H1 (cell line): ENCODE data around the gene AMOTL2. TPM values are rescaled to one million over a fixed set of nuclear protein-coding genes. Genes with fewer than 3 reads are reported as not detected.
A peak's percentile ranks its signal among the peaks of the same experiment; 100 is the strongest.

Experiments
- CTCF ChIA-PET: fragments of 300-600 bp; sonication (Branson Sonifier 250); formaldehyde crosslinking; loops from one replicate; lab custom pipeline; 2021; ENCODE audit not compliant: partially characterized antibody; lab: Charles Lee
- POLR2A ChIA-PET: fragments of 300-600 bp; sonication (Branson Sonifier 250); formaldehyde crosslinking; loops from one replicate; lab custom pipeline; 2021; ENCODE audit warnings: inconsistent platforms; ENCODE audit not compliant: partially characterized antibody; lab: Charles Lee
- DNase-seq, 2 experiments: peaks; one replicate each; pipeline versions ENCODE4 v3.0.0 to v3.0.0-alpha.2; 2010 to 2022; ENCODE audit warnings: low spot score in 2 of 2, low read depth in 1 of 2, mixed read lengths in 1 of 2
- FAIRE-seq: peaks from 2 replicates; lab custom pipeline; 2011; peaks lifted over from hg19 to GRCh38; lab: Jason Lieb, UNC
- H2AFZ ChIP-seq: 2 replicates; pipeline ENCODE4 v1.8.1; 2012; ENCODE audit warnings: low read length, inconsistent platforms
- H2AK5ac ChIP-seq: 2 replicates; pipeline ENCODE4 v1.6.1; 2013; ENCODE audit warnings: low read depth, low read length
- H2BK120ac ChIP-seq: replicated peaks from 2 replicates; pipeline ENCODE3; 2013; ENCODE audit warnings: low read depth, low read length, inconsistent platforms
- H2BK12ac ChIP-seq: 2 replicates; pipeline ENCODE4 v1.6.1; 2013; ENCODE audit warnings: low read depth, low read length
- H2BK15ac ChIP-seq: 2 replicates; pipeline ENCODE4 v1.6.1; 2013; ENCODE audit warnings: low read length
- H2BK20ac ChIP-seq: 2 replicates; pipeline ENCODE4 v1.6.1; 2013; ENCODE audit warnings: low read length
- H2BK5ac ChIP-seq: 2 replicates; pipeline ENCODE4 v1.6.1; 2013; ENCODE audit warnings: low read depth, low read length
- H3K14ac ChIP-seq: 2 replicates; pipeline ENCODE4 v1.6.1; 2013; ENCODE audit warnings: inconsistent platforms; ENCODE audit not compliant: insufficient read length
- H3K18ac ChIP-seq: 2 replicates; pipeline ENCODE4 v1.6.1; 2013; ENCODE audit warnings: low read length; ENCODE audit errors: extremely low read depth
- H3K23ac ChIP-seq: 2 replicates; pipeline ENCODE4 v1.6.1; 2013; ENCODE audit warnings: inconsistent platforms; ENCODE audit not compliant: insufficient read length
- H3K23me2 ChIP-seq: 2 replicates; pipeline ENCODE4 v1.6.1; 2013; ENCODE audit warnings: low read depth, low read length
- H3K27ac ChIP-seq: 2 replicates; pipeline ENCODE4 v1.6.1; 2011; ENCODE audit warnings: low read depth, low read length, inconsistent platforms
- H3K27me3 ChIP-seq, 4 experiments: replicated peaks in 1 of 4; 1 replicate in 1 of 4; 2 replicates in 3 of 4; pipeline versions ENCODE4 v1.6.1 to v1.8.1; 2011 to 2013; ENCODE audit warnings: low read length in 3 of 4, mild to moderate bottlenecking in 3 of 4, inconsistent platforms in 2 of 4, mixed read lengths in 2 of 4, moderate library complexity in 1 of 4; ENCODE audit not compliant: control insufficient read depth in 3 of 4, insufficient read depth in 3 of 4; ENCODE audit errors: extremely low read depth in 1 of 4
- H3K36me3 ChIP-seq, 4 experiments: 2 replicates each; pipeline versions ENCODE4 v1.6.1 to v1.8.1; 2011 to 2013; ENCODE audit warnings: mild to moderate bottlenecking in 4 of 4, low read length in 3 of 4, moderate library complexity in 2 of 4, control low read depth in 1 of 4, inconsistent platforms in 1 of 4; ENCODE audit not compliant: insufficient read depth in 4 of 4, control insufficient read depth in 2 of 4
- H3K4ac ChIP-seq: replicated peaks from 2 replicates; pipeline ENCODE3; 2013; ENCODE audit warnings: low read length, low read depth, mixed read lengths, inconsistent platforms; ENCODE audit not compliant: insufficient read length
- H3K4me1 ChIP-seq, 4 experiments: replicated peaks in 1 of 4; 1 replicate in 1 of 4; 2 replicates in 3 of 4; pipeline versions ENCODE4 v1.6.1 to v1.8.1; 2011 to 2013; ENCODE audit warnings: low read length in 3 of 4, inconsistent platforms in 2 of 4, mixed read lengths in 1 of 4; ENCODE audit not compliant: insufficient read depth in 4 of 4, control insufficient read depth in 3 of 4
- H3K4me2 ChIP-seq, 2 experiments: 2 replicates each; pipeline versions ENCODE4 v1.6.1 to v1.8.1; 2011 to 2013; ENCODE audit warnings: low read depth in 2 of 2, low read length in 2 of 2, control low read depth in 1 of 2, inconsistent platforms in 1 of 2, mild to moderate bottlenecking in 1 of 2; ENCODE audit not compliant: insufficient read depth in 1 of 2
- H3K4me3 ChIP-seq, 4 experiments: fragments of 200-600, 300-600 bp in 1 of 4; sonication (generic), shearing (Covaris generic), sonication (Bioruptor Twin) in 1 of 4; 2 replicates each; pipeline versions ENCODE4 v1.5.1 to v1.8.1; 2011 to 2016; ENCODE audit warnings: low read length in 4 of 4, low read depth in 3 of 4, control low read depth in 2 of 4, inconsistent platforms in 2 of 4, mild to moderate bottlenecking in 2 of 4, mixed read lengths in 1 of 4, moderate library complexity in 1 of 4; ENCODE audit not compliant: insufficient read depth in 2 of 4; ENCODE audit errors: extremely low read depth in 1 of 4
- H3K56ac ChIP-seq: replicated peaks from 2 replicates; pipeline ENCODE3; 2013; ENCODE audit warnings: low read depth, mild to moderate bottlenecking, mixed read lengths, low read length, inconsistent platforms; ENCODE audit not compliant: insufficient read length
- H3K79me1 ChIP-seq: 2 replicates; pipeline ENCODE4 v1.6.1; 2013; ENCODE audit warnings: low read depth, low read length, control low read depth
- H3K79me2 ChIP-seq, 2 experiments: 2 replicates each; pipeline versions ENCODE4 v1.6.1 to v1.8.1; 2012 to 2013; ENCODE audit warnings: low read length in 2 of 2, mild to moderate bottlenecking in 2 of 2, inconsistent platforms in 1 of 2; ENCODE audit not compliant: insufficient read depth in 2 of 2, control insufficient read depth in 1 of 2
- H3K9ac ChIP-seq, 4 experiments: replicated peaks in 1 of 4; 1 replicate in 1 of 4; 2 replicates in 3 of 4; pipeline versions ENCODE4 v1.6.1 to v1.8.1; 2011 to 2013; ENCODE audit warnings: low read depth in 3 of 4, low read length in 3 of 4, control low read depth in 2 of 4, mild to moderate bottlenecking in 2 of 4, moderate library complexity in 2 of 4, inconsistent platforms in 1 of 4; ENCODE audit errors: extremely low read depth in 1 of 4
- H3K9me3 ChIP-seq, 2 experiments: 2 replicates each; pipeline versions ENCODE4 v1.6.1 to v1.8.1; 2012 to 2013; ENCODE audit warnings: mild to moderate bottlenecking in 2 of 2, moderate library complexity in 2 of 2, control low read depth in 1 of 2, inconsistent platforms in 1 of 2, low read depth in 1 of 2, low read length in 1 of 2, mixed read lengths in 1 of 2; ENCODE audit not compliant: insufficient read depth in 2 of 2
- H4K20me1 ChIP-seq, 2 experiments: replicated peaks in 1 of 2; 2 replicates each; pipeline versions ENCODE3 to v1.8.1; 2011 to 2013; ENCODE audit warnings: inconsistent platforms in 2 of 2, low read length in 2 of 2, mild to moderate bottlenecking in 1 of 2; ENCODE audit not compliant: insufficient read depth in 2 of 2, control insufficient read depth in 1 of 2
- H4K5ac ChIP-seq: 2 replicates; pipeline ENCODE4 v1.6.1; 2013; ENCODE audit warnings: low read length, low read depth, mixed read lengths, inconsistent platforms; ENCODE audit not compliant: insufficient read length
- H4K8ac ChIP-seq: 2 replicates; pipeline ENCODE4 v1.8.0; 2013; ENCODE audit warnings: mild to moderate bottlenecking, moderate library complexity, low read length, inconsistent platforms; ENCODE audit not compliant: insufficient read depth; ENCODE audit errors: extremely low read depth
- H4K91ac ChIP-seq: replicated peaks from 2 replicates; pipeline ENCODE3; 2013; ENCODE audit warnings: low read length, mixed read lengths, inconsistent platforms; ENCODE audit not compliant: insufficient read length
- POLR2AphosphoS5 ChIP-seq: IDR thresholded peaks from 2 replicates; pipeline ENCODE4 v1.6.1; 2011; ENCODE audit warnings: low read depth, low read length
- SAP30 ChIP-seq: fragments of 300-600 bp; sonication (generic); IDR thresholded peaks from 2 replicates; pipeline ENCODE4 v1.7.1; 2012; ENCODE audit warnings: low read length, moderate library complexity, mild to moderate bottlenecking, inconsistent platforms; ENCODE audit not compliant: insufficient read depth, insufficient replicate concordance
- WGBS, 2 experiments: shearing (Covaris generic) in 1 of 2; methylation state at CpG; one replicate each; pipeline versions ENCODE4 v1.1.6 to v1.1.7; 2013 to 2015; ENCODE audit warnings: low lambda C conversion rate in 2 of 2, mixed read lengths in 2 of 2, inconsistent platforms in 1 of 2, low coverage in 1 of 2, missing lambda C conversion rate in 1 of 2; ENCODE audit not compliant: insufficient replicate concordance in 2 of 2, insufficient coverage in 1 of 2, insufficient read length in 1 of 2; ENCODE audit errors: extremely low coverage in 1 of 2, missing lambda C conversion rate in 1 of 2; 5-methylcytosine and 5-hydroxymethylcytosine counted together
- polyA plus RNA-seq, 7 experiments: library from polyadenylated mRNA; depleted of rRNA in 3 of 7; stranded (reverse) in 5 of 7; unstranded in 2 of 7; fragments of >200 nt in 5 of 7; fragments of 200-250 nt in 2 of 7; gene quantifications; 1 replicate in 5 of 7; 2 replicates in 1 of 7; 4 replicates in 1 of 7; pipeline versions ENCODE4 v1.2.1 to v1.2.3, GENCODE V29; 2011 to 2013; ENCODE audit warnings: missing spikeins in 2 of 7, mixed read lengths in 2 of 7
- total RNA-seq: library from RNA; stranded (reverse); fragmentation: NEBNext Ultra II Directional; extraction: Animal tissue kit (Norgen Biotek cat#: 25700); gene quantifications from 2 replicates; pipeline ENCODE4 v1.2.1, GENCODE V29; 2021

AMOTL2 gene
- total and polyA plus RNA-seq, 2 of the 8 experiments (the other 6 are each of a cell fraction or from before 2014, with no cell fraction given) = 19.0 to 63.7 TPM

- peaks cover 15 to 30% (median 25%) of the 10 kb centered on the region in 4 experiments for H3K4me1 ChIP-seq
- WGBS, 2 experiments = 87% methylated on average over 10 of the region's 10 CpGs; no CpG with 5 or more reads in 1 of the 2 experiments
- H4K5ac ChIP-seq = no peak overlapping the region
- H2BK15ac ChIP-seq = no peak overlapping the region
- H3K4me2 ChIP-seq = no peak overlapping the region
- no peak overlapping the region for H2BK120ac ChIP-seq
- H3K79me2 ChIP-seq = peaks cover 0 to 33% of the 10 kb centered on the region in 2 experiments; a peak in 2 of 4 replicates
- no peak overlapping the region for H3K18ac ChIP-seq
- TF ChIP-seq POLR2AphosphoS5 (peak; percentile 41), SAP30 (no peak)
- no peak for FAIRE-seq
- H3K4me3 ChIP-seq = no peak overlapping the region
- H3K56ac ChIP-seq = no peak overlapping the region
- H3K14ac ChIP-seq = no peak overlapping the region
- ChIA-PET CTCF (interaction anchor here (7.2 to 14.7 kb wide), 2 partner anchors 7 to 60 kb away, joined by 70 to 144 read pairs; no protein-coding TSS in a partner anchor), POLR2A (interaction anchor here (0.6 to 45.2 kb wide), 11 partner anchors 12 to 219 kb away, joined by 3 to 1731 read pairs (median 8); partner anchors contain the start of genes ANAPC13 and CEP63)
- H3K9ac ChIP-seq = no peak overlapping the region
- H3K79me1 ChIP-seq = peaks cover 7% of the 10 kb centered on the region
- peaks cover 0 to 2% (median under 1%) of the 10 kb centered on the region in 4 experiments; a peak in 3 of 7 replicates for H3K27me3 ChIP-seq
- H3K36me3 ChIP-seq = peaks cover 31 to 72% (median 52%) of the 10 kb centered on the region in 4 experiments
- no peak overlapping the region for H2BK12ac ChIP-seq
- no peak overlapping the region for H4K91ac ChIP-seq
- H2AFZ ChIP-seq = no peak overlapping the region
- H2BK20ac ChIP-seq = no peak overlapping the region
- no peaks in the 10 kb centered on the region for H3K9me3 ChIP-seq
- H4K20me1 ChIP-seq = peaks cover 22% of the 10 kb centered on the region in 2 experiments
- no peak for DNase-seq
- no peak overlapping the region for H4K8ac ChIP-seq
- H2BK5ac ChIP-seq = no peak overlapping the region
- H3K27ac ChIP-seq = no peak overlapping the region
- H2AK5ac ChIP-seq = no peak overlapping the region
- no peak overlapping the region for H3K4ac ChIP-seq
- H3K23me2 ChIP-seq = peaks cover 8% of the 10 kb centered on the region
- H3K23ac ChIP-seq = no peak overlapping the region
Measured at GRCh38 chr3:134369231-134369741, 5.0 kb downstream of the AMOTL2 start.
